ENCODE measurements around the gene FOXP1. TPM values are rescaled to one million over a fixed set of nuclear protein-coding genes. Genes with fewer than 3 reads are reported as not detected.

Gene FOXP1
- total RNA-seq, 2 experiments from 2014 or later: 493 to 508 TPM

DNA sequence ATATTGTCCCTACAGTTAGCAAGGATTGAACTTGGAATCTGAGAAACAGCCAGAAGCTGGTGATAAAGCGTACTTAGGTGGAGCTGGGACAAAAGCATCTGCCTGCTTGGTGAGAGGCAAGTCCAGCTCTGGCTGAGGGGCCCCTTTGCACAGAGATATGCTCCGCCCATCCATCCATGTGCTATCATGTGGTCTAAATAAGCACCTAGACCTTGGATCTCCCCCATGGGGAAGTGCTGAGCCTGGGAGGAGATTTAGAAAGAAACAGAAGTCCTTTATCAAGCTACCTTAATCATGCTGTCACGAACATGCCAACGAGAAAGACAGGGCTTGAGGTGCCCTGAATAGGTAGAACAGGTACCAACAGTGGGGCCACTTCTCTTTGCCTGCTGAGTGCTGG, 369.5 kb downstream of the FOXP1 start:
- H3K27me3 Mint-ChIP-seq: no peaks in the 10 kb centered on the region
- H3K9me3 Mint-ChIP-seq: no peaks in the 10 kb centered on the region
- intact Hi-C loops (cut with DNase I, micrococcal nuclease): loop anchor here in 1 of 2 experiments (2.0 kb wide), 1 partner anchor 15 kb away; no protein-coding TSS in a partner anchor
- Histone ChIP-seq H3K27me3 (ENCODE audit: control insufficient read depth in 1 of 2, insufficient read depth in 2 of 2, low read length in 2 of 2) (no peaks in the 10 kb centered on the region), H3K9me3 (ENCODE audit: control insufficient read depth in 1 of 2, insufficient read depth in 1 of 2, low read length in 2 of 2) (no peaks in the 10 kb centered on the region), H3K27ac (ENCODE audit: low read depth in 1 of 2, low read length in 2 of 2) (no peak overlapping the region), H3K36me3 (ENCODE audit: insufficient read depth, low read length) (peaks cover 6% of the 10 kb centered on the region), H3K4me1 (ENCODE audit: insufficient read depth, low read length) (peaks cover 7% of the 10 kb centered on the region), H3K4me3 (ENCODE audit: low read length) (no peak overlapping the region)
- TF ChIP-seq, protein P1, sequence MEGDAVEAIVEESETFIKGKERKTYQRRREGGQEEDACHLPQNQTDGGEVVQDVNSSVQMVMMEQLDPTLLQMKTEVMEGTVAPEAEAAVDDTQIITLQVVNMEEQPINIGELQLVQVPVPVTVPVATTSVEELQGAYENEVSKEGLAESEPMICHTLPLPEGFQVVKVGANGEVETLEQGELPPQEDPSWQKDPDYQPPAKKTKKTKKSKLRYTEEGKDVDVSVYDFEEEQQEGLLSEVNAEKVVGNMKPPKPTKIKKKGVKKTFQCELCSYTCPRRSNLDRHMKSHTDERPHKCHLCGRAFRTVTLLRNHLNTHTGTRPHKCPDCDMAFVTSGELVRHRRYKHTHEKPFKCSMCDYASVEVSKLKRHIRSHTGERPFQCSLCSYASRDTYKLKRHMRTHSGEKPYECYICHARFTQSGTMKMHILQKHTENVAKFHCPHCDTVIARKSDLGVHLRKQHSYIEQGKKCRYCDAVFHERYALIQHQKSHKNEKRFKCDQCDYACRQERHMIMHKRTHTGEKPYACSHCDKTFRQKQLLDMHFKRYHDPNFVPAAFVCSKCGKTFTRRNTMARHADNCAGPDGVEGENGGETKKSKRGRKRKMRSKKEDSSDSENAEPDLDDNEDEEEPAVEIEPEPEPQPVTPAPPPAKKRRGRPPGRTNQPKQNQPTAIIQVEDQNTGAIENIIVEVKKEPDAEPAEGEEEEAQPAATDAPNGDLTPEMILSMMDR (IDR thresholded peaks at IDR 0.05): no peak
- H3K36me3 Mint-ChIP-seq (ENCODE audit: low read depth): peaks cover 63% of the 10 kb centered on the region
- no peak for ATAC-seq (ENCODE audit: poor library complexity)
- POLR2A ChIA-PET: no interaction called here
- no peak for DNase-seq
- H3K4me1 Mint-ChIP-seq (ENCODE audit: low read depth): peaks cover 90% of the 10 kb centered on the region
- H3K27ac Mint-ChIP-seq: peak overlapping the region; percentile 47
- CTCF ChIA-PET: interaction anchor here (1.1 kb wide), 1 partner anchor 13 kb away, joined by 3 read pairs; no protein-coding TSS in a partner anchor
- no peak overlapping the region for H3K4me3 Mint-ChIP-seq

DNA sequence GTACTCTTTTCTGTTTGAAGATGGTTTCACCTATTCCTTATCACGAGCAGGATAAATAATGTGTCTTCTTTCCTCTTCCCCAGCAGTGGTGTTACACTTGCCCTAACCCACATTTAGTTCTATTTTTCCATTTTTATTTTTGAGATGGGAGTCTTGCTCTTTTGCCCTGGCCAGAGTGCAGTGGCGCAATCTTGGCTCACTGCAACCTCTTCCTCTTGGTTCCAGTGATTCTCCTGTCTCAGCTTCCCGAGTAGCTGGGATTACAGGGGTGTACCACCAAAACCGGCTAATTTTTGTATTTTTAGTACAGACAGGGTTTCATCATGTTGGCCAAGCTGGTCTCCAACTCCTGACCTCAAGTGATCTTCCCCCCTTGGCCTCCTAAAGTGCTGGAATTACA, 372.4 kb downstream of the FOXP1 start:
- Histone ChIP-seq H3K9me3 (ENCODE audit: control insufficient read depth in 1 of 2, insufficient read depth in 1 of 2, low read length in 2 of 2) (no peaks in the 10 kb centered on the region), H3K36me3 (ENCODE audit: insufficient read depth, low read length) (no peaks in the 10 kb centered on the region), H3K4me1 (ENCODE audit: insufficient read depth, low read length) (peaks cover 5% of the 10 kb centered on the region), H3K4me3 (ENCODE audit: low read length) (no peak overlapping the region), H3K27me3 (ENCODE audit: control insufficient read depth in 1 of 2, insufficient read depth in 2 of 2, low read length in 2 of 2) (no peaks in the 10 kb centered on the region), H3K27ac (ENCODE audit: low read depth in 1 of 2, low read length in 2 of 2) (no peak overlapping the region)
- H3K9me3 Mint-ChIP-seq: no peaks in the 10 kb centered on the region
- H3K4me3 Mint-ChIP-seq: no peak overlapping the region
- ChIA-PET POLR2A (interaction anchor here (0.6 kb wide), 1 partner anchor 1190 kb away, joined by 3 read pairs; no protein-coding TSS in a partner anchor), CTCF (no interaction called here)
- H3K36me3 Mint-ChIP-seq (ENCODE audit: low read depth): peaks cover 37% of the 10 kb centered on the region
- TF ChIP-seq, protein P1 (IDR thresholded peaks at IDR 0.05): no peak
- intact Hi-C loops (cut with DNase I, micrococcal nuclease): no loop called here
- no peak for DNase-seq
- H3K27me3 Mint-ChIP-seq: no peaks in the 10 kb centered on the region
- H3K4me1 Mint-ChIP-seq (ENCODE audit: low read depth): peaks cover 93% of the 10 kb centered on the region
- no peak for ATAC-seq (ENCODE audit: poor library complexity)
- peak overlapping the region; percentile 74 for H3K27ac Mint-ChIP-seq

DNA sequence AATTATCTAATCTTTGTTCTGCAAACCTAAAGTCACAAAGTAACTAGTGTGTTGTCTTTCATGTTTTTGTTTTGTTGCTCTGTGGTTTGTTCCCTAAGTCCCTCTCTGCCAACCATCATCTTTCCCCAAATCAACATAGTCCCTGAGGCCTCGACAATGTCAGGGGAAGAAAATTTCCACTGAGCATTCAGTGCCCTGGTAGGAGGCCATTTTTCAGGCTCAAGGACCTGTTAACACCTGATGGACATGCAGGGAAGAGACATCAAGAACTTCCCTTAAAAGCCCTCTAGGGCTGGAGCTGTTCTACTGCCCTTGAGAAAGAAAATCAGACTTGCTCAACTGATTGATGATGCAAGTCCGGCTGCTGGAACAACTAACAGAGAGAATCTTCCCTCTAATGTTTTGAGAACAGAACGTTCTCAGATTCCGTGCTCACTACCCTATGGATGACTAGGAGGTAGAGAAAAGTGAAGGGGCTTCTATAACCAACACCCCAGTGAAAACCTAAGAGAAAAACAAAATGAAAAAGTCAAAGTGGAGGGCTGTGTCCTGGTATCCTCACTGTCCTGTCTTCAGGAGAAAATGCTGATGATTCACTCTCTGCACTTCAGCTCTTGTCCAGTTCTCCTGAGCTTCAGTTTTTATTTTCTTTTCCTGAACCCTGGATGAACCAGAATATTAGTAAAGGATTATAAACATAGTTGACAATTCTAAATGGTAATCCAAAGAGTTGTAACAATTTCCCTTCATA, 373.1 kb downstream of the FOXP1 start:
- intact Hi-C loops (cut with DNase I, micrococcal nuclease): no loop called here
- TF ChIP-seq, protein P1 (IDR thresholded peaks at IDR 0.05): no peak
- peak overlapping the region; percentile 74 for H3K27ac Mint-ChIP-seq
- H3K9me3 Mint-ChIP-seq: no peaks in the 10 kb centered on the region
- H3K4me3 ChIP-seq (ENCODE audit: low read length): no peak overlapping the region
- ChIA-PET POLR2A (interaction anchor here (0.5 to 1.2 kb wide), 4 partner anchors 66 to 300 kb away, joined by 3 to 6 read pairs (median 3); no protein-coding TSS in a partner anchor), CTCF (no interaction called here)
- peak overlapping the region; percentile 9 for H3K4me3 Mint-ChIP-seq
- peaks cover 37% of the 10 kb centered on the region for H3K36me3 Mint-ChIP-seq (ENCODE audit: low read depth)
- no peaks in the 10 kb centered on the region for H3K36me3 ChIP-seq (ENCODE audit: insufficient read depth, low read length)
- ATAC-seq (ENCODE audit: poor library complexity) (no peak), DNase-seq (no peak)
- H3K9me3 ChIP-seq (ENCODE audit: control insufficient read depth in 1 of 2, insufficient read depth in 1 of 2, low read length in 2 of 2): no peaks in the 10 kb centered on the region
- H3K4me1 Mint-ChIP-seq (ENCODE audit: low read depth): peaks cover 90% of the 10 kb centered on the region
- H3K4me1 ChIP-seq (ENCODE audit: insufficient read depth, low read length): peaks cover 5% of the 10 kb centered on the region
- H3K27me3 Mint-ChIP-seq: no peaks in the 10 kb centered on the region
- peak overlapping the region in 1 of 2 donors; percentile 21 for H3K27ac ChIP-seq (ENCODE audit: low read depth in 1 of 2, low read length in 2 of 2)
- no peaks in the 10 kb centered on the region for H3K27me3 ChIP-seq (ENCODE audit: control insufficient read depth in 1 of 2, insufficient read depth in 2 of 2, low read length in 2 of 2)
